ENCODE data around the gene GABRD.

GABRD gene

DNA sequence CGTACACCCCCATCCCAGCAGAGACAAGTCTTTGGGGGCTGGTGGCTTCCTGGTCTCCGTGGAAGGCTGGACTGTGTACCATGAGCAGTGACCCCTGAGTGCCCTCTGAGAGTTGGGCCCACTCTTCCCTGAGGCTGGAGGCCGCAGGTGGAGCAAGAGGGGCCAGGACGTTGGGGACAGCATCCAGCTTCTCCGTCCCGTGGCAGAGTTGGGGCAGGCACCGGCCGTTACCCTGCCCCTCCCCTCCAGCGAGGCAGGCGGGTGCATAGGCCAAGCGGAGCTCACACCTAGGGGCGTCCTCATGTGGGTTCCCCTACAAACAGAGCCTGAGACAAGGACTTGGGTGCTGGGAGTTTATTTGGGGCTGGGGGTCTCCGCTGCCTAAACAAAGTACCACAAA is 14.0 kb downstream of the GABRD start:
- no peak for DNase-seq (ENCODE audit: extremely low read depth, low read depth)
- TF ChIP-seq CTCF (IDR thresholded peaks at IDR 0.05; ENCODE audit: low read depth, low read length), result no peak

- DNase-seq (ENCODE audit: extremely low read depth, low read depth), result no peak
- TF ChIP-seq CTCF (IDR thresholded peaks at IDR 0.05; ENCODE audit: low read depth, low read length), result no peak
Observed at GRCh38 chr1:2036287-2036686, 17.1 kb downstream of the GABRD start.

DNA sequence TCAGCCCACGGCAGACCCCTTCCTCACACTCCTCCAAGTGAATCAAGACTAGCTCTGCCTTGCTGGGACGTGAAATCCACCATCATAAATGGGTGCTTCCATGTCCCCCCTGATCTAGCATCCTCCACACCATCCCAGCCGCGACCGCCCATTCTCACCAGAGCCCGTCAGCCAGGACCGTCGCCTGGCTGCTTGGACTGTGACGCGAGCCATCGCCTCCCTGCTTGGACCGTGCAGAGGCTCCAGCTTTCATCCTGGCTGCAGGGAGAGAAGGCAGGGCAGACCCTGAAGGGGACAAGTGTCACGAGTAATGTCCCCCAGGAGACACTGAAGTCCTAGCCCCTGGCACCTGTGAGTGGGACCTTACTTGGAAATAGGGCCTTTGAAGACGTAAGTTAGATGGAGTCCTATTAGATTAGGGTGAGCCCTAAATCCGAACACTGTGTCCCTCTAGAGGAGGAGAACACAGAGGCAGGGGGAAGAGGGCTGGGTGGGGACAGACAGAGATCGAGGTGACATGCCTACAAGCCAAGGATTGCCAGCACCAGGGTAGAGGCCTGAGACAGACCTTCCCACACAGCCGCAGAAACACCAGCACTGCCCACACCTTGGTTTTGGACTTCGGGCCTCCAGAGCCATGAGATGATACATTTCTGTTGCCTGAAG is 18.3 kb downstream of the GABRD start:
- no peak for TF ChIP-seq CTCF (IDR thresholded peaks at IDR 0.05; ENCODE audit: low read depth, low read length)
- no peak for DNase-seq (ENCODE audit: extremely low read depth, low read depth)

DNA sequence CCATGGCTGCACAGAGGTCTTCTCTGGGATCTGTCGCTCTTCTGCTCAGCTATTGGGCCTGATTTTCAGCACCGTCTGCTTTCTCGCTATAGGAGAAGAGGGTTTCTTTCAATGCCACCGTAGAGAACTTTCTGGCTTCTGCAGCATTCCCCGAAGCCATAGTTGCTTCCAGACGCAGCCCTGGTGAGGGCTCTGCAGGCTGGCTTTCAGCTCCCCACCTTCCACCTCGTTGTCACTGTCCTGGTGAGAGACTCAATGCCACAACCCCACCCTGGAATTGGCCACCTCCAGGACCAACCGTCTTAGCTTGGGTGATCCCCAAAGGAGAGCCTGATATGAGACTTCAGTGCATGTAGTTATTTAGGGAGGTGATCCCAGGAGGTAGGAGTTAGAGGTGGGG is 19.1 kb downstream of the GABRD start:
- no peak for TF ChIP-seq CTCF (IDR thresholded peaks at IDR 0.05; ENCODE audit: low read depth, low read length)
- no peak for DNase-seq (ENCODE audit: extremely low read depth, low read depth)

DNA sequence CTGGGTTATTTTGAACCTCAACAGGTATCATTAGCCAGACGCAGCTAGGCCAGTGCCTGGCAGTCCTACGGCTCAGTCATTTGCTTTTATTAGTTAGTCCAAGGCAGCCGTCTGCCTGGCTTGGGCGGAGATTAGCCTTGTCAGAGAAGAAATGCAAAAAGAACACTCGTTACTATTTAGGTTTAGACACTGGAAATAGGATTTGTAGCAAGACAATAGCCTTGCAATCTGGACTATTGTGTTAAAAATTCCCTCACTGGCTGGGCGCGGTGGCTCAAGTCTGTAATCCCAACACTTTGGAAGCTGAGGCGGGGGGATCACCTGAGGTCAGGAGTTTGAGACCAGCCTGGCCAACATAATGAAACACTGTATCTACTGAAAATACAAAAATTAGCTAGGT is 20.1 kb downstream of the GABRD start:
- DNase-seq (ENCODE audit: extremely low read depth, low read depth), result no peak
- no peak for TF ChIP-seq CTCF (IDR thresholded peaks at IDR 0.05; ENCODE audit: low read depth, low read length)

DNA sequence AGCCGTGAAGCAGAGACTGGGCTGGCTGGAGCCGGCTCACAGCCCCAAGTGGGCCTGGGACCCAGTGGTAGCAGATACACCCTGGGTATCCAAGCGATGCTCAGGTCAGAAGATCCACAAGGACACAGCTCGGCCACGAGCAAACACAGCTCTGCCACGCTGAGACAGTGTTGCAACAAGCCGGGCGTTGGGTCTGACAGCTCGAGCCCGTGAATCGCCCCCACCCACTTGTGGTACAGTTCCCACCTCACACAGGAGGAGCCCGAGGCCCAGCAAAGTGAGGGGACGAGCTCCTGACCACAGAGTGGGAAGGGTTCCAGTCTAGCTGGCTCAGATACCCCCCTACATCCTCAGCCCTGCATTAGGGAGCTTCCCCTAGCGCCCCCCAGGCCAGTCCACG is 22.2 kb downstream of the GABRD start:
- no peak for DNase-seq (ENCODE audit: extremely low read depth, low read depth)
- TF ChIP-seq CTCF (IDR thresholded peaks at IDR 0.05; ENCODE audit: low read depth, low read length), result no peak

DNA sequence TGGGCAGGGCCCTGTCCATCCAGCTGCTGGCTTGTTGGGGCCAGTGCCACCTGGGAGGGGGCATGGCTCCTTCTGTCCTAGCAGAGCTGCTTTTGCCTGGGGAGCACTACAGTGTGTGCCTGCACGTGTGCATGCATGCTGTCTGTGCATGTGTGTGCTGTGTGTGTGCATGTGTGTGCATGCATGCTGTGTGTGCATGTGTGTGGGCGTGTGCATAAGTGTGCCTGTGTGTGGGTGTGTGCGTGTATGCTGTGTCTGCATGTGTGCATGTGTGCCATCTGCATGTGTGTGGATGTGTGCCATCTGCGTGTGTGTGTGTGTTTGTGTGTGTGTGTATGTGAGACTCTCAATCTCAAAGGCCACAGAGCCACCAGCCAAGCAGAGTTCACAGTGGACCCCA is 22.7 kb downstream of the GABRD start:
- TF ChIP-seq CTCF (IDR thresholded peaks at IDR 0.05; ENCODE audit: low read depth, low read length), result no peak
- no peak for DNase-seq (ENCODE audit: extremely low read depth, low read depth)
